SK-N-MC (cell line): ENCODE measurements around the gene EPN2.

Source experiments
- DNase-seq: peaks from one replicate; pipeline ENCODE4 v3.0.0-alpha.2; 2011; ENCODE audit warnings: low read depth, low spot score
- H3K27ac ChIP-seq: fragments of 200-600 bp; sonication (generic); 2 replicates; pipeline ENCODE4 v1.5.1; 2016; ENCODE audit warnings: mixed run types
- H3K36me3 ChIP-seq: fragments of 200-600 bp; sonication (generic); 2 replicates; pipeline ENCODE4 v1.6.1; 2017; ENCODE audit warnings: antibody characterized with exemption, low read length, mixed read lengths; ENCODE audit not compliant: insufficient read depth
- H3K4me3 ChIP-seq: fragments of 200-600 bp; sonication (generic); 2 replicates; pipeline ENCODE4 v1.5.1; 2016
- H3K9ac ChIP-seq: fragments of 200-600 bp; sonication (generic); 2 replicates; pipeline ENCODE4 v1.8.0; 2017; ENCODE audit warnings: mixed run types, mixed read lengths; ENCODE audit not compliant: insufficient read length
- H3K9me3 ChIP-seq: fragments of 200-600 bp; sonication (generic); 2 replicates; pipeline ENCODE4 v1.6.1; 2017; ENCODE audit warnings: low read depth, mild to moderate bottlenecking, antibody characterized with exemption, low read length, moderate library complexity, mixed read lengths
- EZH2 ChIP-seq: fragments of 200-600 bp; sonication (generic); IDR thresholded peaks from one replicate; pipeline ENCODE4 v1.6.1; 2017; ENCODE audit warnings: antibody characterized with exemption
- FOXP2 ChIP-seq: optimal IDR thresholded peaks from 2 replicates; pipeline ENCODE3; 2011; ENCODE audit warnings: mild to moderate bottlenecking, moderate library complexity; ENCODE audit not compliant: insufficient read depth; ENCODE audit errors: extremely low read length, control extremely low read depth
- POLR2AphosphoS5 ChIP-seq: IDR thresholded peaks from 2 replicates; pipeline ENCODE4 v1.6.1; 2012; ENCODE audit warnings: mild to moderate bottlenecking, low read depth, low read length, borderline replicate concordance

Gene EPN2

DNA sequence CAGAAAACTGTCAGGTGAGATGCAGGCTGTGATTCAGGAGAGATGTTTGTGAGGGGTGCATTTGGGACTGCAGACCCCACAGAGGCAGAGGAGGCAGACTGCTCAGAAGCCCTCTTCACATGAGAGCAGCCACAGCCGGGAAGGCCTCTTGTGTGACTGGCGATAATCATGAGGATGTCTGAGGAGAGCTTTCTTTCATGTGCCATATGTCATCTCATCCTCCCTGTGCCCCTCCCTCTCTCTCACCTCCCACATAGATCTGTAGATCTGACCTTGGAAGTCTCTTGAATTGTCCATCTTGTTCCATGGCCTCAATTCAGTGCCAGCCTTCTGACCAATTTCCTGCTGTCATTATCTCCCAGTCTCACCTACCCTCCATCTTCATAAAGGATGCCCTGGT, 50.5 kb downstream of the EPN2 start:
- no peak for TF ChIP-seq FOXP2
- TF ChIP-seq POLR2AphosphoS5: no peak
- TF ChIP-seq EZH2: no peak
- H3K9me3 ChIP-seq: no peaks in the 10 kb centered on the region
- H3K27ac ChIP-seq: no peak overlapping the region
- H3K9ac ChIP-seq: no peak overlapping the region
- H3K4me3 ChIP-seq: no peak overlapping the region
- no peak for DNase-seq
- peaks cover 8% of the 10 kb centered on the region; the same call in 1 of the 2 replicates for H3K36me3 ChIP-seq

DNA sequence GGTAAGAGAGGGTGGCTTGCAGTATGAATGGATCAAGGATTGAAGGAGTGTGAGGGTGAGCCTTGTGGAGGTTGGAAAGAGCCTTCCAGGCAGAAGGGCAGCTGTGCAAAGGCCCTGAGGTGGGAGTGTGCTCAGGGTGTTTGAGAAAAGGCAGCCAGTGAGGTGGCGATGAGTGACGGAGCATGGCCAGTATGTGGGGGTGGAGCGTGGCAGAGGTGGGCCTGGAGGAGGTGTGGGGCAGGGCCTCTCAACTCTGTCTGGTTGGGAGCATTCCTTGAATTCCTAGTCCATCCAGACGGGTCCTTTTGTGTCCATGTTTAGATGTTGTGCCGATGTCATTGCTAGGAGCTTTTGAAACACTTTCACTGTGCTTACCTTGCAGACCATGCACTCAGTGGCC, 51.3 kb downstream of the EPN2 start:
- TF ChIP-seq EZH2 (no peak), POLR2AphosphoS5 (no peak), FOXP2 (no peak)
- Histone ChIP-seq H3K36me3 (no peaks in the 10 kb centered on the region; the same call in 1 of the 2 replicates), H3K27ac (no peak overlapping the region), H3K9ac (no peak overlapping the region), H3K4me3 (no peak overlapping the region), H3K9me3 (no peaks in the 10 kb centered on the region)
- DNase-seq: no peak

DNA sequence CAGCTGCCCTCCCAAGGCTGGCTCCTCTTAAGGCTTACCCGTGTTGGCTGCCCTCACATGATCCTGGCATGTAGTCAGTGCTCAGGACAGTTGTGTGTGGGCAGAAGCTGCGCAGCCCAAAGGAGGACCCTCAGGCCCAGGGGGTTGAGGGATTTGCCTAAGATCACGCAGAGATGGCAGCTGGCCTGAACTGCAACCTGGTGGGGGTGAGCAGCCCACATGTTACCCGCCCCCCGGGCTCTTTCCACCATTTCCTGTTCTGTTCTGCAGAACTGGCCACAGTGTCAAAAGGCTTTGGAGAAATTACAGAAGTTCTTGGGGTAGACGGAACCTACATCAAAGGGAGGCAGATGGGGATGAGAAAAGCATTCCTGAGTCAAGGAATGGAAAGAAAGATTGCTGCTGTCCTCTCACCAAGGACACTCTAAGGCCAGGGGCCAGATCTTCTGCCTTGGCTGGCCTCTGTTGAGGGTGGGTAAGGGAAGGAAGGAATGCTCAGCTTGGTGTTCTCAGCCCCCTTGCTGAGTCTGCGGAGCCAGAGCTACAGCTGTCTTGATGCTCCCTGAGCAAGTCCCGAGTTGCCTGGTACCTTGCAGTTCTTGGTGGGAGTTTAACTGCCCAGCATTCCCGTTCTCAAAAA, 53.0 kb downstream of the EPN2 start:
- no peak for DNase-seq
- H3K36me3 ChIP-seq: no peaks in the 10 kb centered on the region; the same call in 1 of the 2 replicates
- H3K27ac ChIP-seq: no peak overlapping the region
- H3K9me3 ChIP-seq: no peaks in the 10 kb centered on the region
- H3K4me3 ChIP-seq: no peak overlapping the region
- no peak overlapping the region for H3K9ac ChIP-seq
- no peak for TF ChIP-seq FOXP2
- no peak for TF ChIP-seq POLR2AphosphoS5
- TF ChIP-seq EZH2: no peak

DNA sequence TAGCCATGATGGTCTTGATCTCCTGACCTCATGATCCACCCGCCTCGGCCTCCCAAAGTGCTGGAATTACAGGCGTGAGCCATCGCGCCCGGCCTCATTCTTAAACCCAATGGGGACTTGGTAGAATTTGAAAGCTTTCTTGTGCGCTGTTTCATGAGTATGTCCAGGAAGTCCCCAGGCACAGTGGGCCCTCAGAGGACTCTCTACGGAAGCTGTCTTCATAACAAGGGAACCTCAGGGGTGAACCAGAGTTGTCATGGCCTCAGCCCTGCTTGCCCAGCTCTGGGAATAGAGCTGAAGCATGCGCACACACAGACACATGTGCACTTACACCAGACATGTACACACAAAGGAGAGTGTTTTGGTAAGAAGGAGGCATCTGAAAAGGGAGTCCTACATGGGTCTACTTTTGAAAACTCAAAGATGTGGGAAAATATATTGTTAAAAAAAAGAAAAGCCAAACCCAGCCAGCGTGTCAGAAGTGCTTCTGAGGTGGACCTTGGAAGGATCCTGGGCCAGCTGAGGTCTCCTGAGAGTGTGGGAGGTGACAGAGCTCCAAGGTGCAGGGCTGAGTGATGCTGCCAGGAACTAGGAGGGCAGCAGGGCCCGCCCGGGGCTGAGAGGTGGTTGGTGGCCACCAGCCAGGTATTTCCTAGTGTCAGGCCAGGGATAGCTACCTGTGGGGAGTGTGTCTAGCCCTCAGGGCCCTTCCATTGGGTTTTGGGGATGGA, 54.6 kb downstream of the EPN2 start:
- TF ChIP-seq FOXP2 (no peak), EZH2 (no peak), POLR2AphosphoS5 (no peak)
- H3K9ac ChIP-seq: no peak overlapping the region
- H3K36me3 ChIP-seq: no peaks in the 10 kb centered on the region; the same call in 1 of the 2 replicates
- no peaks in the 10 kb centered on the region for H3K9me3 ChIP-seq
- H3K27ac ChIP-seq: no peak overlapping the region
- no peak for DNase-seq
- no peak overlapping the region for H3K4me3 ChIP-seq

DNA sequence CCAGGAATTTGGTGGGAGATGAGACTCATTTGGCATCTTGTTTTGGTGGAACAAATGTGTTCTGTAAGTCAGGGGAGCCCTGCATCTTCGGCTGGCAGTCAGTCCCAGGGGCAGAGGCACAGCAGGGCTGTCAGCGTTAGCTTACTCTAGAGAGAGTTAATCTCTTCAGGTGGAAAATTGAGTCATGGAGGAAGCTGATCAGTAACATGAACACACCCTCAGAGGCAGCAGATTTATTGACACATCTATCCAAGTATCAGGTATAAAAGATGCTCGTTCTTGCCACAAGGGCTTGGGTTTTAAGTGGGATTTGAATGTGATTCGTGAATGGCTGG, 55.2 kb downstream of the EPN2 start:
- no peak for DNase-seq
- Histone ChIP-seq H3K9ac (no peak overlapping the region), H3K36me3 (no peaks in the 10 kb centered on the region; the same call in 1 of the 2 replicates), H3K27ac (no peak overlapping the region), H3K9me3 (no peaks in the 10 kb centered on the region), H3K4me3 (no peak overlapping the region)
- TF ChIP-seq EZH2 (no peak), FOXP2 (no peak), POLR2AphosphoS5 (no peak)

DNA sequence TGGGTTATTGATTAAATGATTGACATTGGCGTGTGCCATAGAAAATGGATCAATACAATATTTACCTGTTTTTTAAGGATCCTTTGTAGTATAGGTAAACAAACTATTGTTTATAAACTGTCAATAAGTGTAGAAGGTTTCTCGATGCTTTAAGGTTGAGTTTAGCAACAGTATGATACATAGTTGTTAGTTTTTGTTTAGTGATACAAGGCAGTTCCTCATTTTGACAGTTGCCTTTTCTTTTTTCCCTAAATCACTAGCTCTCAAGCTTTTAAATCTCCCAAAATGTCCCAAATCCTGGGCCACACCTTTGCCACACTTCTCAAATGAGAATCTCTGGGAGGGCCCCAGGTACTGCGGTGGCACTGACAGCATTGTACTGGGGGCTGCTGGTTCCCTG, 57.3 kb downstream of the EPN2 start:
- DNase-seq: no peak

DNA sequence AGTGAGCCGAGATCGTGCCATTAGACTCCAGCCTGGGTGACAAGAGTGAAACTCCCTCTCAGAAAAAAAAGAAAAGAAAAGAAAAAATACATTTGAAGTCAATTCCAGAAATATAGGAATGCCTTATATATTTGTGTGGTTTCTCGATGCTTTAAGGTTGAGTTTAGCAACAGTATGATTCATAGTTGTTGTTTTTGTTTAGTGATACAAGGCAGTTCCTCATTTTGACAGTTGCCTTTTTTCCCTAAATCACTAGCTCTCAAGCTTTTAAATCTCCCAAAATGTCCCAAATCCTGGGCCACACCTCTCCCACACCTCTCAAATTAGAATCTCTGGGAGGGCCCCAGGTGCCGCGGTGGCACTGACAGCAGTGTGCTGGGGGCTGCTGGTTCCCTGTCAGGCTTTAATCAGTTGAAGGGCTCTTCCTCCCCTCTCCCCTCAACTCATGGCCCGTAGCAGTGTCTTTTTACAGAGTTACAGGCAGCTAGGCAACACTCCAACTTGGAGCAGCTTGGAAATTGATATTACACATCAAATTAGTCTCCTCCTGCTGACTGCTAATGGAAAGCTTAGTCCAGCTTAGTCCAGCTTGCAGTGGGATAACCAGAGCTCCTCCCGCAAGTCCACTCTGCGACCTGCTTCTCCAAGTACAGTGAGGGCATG, 58.4 kb downstream of the EPN2 start:
- Histone ChIP-seq H3K4me3 (no peak overlapping the region), H3K36me3 (no peaks in the 10 kb centered on the region), H3K27ac (no peak overlapping the region), H3K9ac (no peak overlapping the region), H3K9me3 (no peaks in the 10 kb centered on the region)
- DNase-seq: no peak
- no peak for TF ChIP-seq EZH2
- TF ChIP-seq POLR2AphosphoS5: no peak

More for the DNA sequence above, 57.3 kb downstream of the EPN2 start:
- no peak overlapping the region for H3K9ac ChIP-seq
- no peaks in the 10 kb centered on the region for H3K36me3 ChIP-seq
- H3K4me3 ChIP-seq: no peak overlapping the region
- H3K27ac ChIP-seq: no peak overlapping the region
- no peaks in the 10 kb centered on the region for H3K9me3 ChIP-seq
- TF ChIP-seq EZH2 (no peak), POLR2AphosphoS5 (no peak), FOXP2 (no peak)
